GM19035 (cell line): Measurements from ENCODE around the gene CPHXL.

ENCODE experiments used
- ATAC-seq: cut with Tn5 transposase; IDR thresholded peaks from one replicate; pipeline ENCODE4 v1.9.1; 2021; ENCODE audit not compliant: unreplicated experiment

Gene CPHXL

DNA sequence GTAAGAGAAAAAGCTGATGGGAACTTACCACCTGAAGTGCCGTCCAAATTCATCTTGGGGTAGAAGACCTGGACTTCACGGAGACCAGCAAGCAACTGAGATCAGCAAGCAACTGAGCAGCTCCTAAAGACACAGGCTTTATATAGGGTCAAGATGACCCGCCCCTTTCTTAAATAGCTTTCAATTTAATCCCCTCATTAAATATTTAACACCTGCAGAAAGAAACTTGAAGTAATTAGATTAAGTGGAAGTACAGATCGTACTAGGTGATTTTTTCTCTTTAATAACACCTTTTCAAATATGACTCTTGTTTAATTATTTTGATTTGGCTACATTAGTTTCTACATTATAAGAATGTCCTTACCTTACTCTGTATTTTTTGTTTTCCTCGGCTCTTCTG is at the start of gene CPHXL:
CPHXL (minus strand) TSS at position 101 of the 400 bp plus-strand sequence; CDS start at position 53, 48 bp downstream.
- no peak for ATAC-seq

DNA sequence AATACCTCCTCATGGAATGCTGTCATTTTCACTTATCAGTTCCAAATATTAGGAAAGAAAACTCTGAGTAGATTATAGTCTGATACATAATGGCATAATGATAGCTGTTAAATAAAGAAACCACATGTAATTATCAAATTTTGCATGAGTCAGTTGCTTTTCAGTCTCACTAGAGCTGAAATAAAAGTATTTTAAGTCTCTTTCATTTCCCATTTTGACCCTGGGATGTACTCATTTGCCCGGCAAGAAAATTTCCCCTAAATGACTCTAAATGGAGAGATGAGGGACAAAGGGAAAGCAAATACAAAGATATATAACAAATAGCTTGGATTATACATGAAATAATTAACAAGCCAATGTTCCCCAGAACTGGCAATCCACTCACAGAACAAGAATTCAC is 47.9 kb upstream of the CPHXL start:
- no peak for ATAC-seq

DNA sequence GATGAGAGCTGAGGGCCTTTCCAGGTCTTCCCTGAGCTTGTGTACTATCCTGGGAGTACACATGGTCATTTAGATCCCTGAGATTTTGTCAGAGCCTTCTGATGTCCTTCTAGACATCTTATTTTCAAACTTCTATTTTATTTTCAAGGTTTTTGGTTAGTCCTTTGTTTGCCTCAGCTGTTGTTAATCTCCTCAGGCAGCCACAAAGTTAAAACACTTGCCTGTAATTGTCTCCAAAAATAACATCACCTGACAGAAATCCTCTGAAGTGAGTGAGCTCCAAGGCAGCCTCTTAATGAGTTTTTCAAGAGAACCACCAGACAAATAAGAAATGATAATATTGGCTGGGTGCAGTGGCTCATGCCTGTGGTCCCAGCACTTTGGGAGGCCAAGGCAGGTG is 43.8 kb upstream of the CPHXL start:
- ATAC-seq = no peak

DNA sequence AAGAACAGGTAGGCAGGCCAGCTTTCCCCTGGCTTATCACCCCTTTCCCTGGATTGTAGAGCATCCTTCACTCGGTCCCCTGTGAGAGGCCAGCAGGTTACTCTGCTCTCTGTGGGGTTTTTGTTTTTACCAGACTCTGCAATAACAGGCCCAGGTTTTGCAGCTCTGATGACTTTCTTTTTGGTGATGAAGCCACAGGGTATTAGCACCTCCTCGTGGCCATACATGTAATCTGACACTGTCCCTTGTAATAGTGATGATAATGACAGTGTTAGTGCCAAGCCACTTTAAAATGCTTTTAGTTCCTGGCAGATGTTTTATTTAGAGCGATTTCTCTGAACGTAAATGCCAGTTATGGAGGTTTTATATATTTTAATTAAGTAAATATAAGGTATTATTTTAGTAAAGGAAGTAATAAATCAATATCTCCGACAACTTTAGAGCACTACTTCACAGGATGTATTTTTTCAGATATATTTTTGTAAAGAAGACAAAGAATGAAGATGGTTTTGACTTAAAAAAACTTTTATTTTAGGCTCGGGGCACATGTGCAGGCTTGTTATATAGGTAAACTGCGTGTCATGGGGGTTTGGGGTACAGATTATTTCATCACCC is 38.0 kb upstream of the CPHXL start:
- ATAC-seq = peak; percentile 88

DNA sequence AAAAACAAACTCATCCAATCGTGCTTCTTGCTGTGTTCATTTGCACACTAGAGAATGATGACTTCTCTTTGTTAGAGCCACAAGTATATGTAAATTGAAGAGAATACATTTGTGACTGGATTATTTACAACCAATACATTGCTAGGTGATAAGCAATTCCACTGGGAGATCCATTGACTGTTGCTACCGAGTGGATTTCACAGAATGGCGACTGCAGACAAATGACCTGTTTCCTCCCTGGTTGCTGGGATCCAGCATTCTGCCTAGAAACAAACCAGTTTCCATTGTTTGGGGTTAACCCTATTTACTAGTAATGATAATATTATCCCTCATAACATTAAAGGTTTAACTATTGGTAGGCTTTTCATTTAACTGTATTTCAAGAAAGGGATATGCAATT is 36.9 kb upstream of the CPHXL start:
- ATAC-seq = no peak

DNA sequence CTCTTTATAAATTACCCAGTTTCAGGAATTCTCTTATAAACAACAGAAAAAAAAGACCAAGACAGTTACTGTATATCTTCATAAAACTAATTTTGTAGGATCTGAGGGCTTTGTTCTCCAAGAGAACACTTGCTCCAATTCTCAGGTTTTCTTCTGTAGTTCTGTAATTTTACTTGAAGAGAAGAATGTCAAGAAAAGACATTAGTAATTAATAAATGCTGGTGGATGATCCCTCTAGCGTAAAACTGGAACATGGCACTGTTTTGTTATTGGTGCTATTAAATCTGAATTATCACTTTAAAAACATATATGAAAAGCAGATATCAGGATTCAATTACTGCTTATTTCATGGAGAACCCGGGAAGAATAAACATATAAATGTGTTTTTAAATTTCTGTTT is 36.5 kb upstream of the CPHXL start:
- no peak for ATAC-seq

DNA sequence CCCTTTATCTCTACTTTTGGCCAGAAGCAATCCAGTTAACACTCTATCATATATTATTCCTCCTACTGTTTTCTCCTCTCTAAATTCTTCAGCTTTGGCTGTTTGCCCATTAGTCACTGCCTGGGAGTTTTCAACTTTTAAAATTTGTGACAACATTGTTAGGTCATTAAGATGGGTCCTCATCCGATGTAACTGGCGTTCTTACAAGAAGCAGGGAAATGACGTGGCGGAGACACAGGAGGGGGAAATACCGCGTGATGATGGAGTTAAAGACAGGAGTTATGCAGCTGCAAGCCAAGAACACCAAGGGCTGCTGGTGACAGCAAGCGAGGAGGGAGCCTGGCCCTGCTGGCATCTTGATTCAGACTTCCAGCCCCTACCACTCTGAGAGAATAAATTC is 34.8 kb upstream of the CPHXL start:
- ATAC-seq = peak; percentile 49

DNA sequence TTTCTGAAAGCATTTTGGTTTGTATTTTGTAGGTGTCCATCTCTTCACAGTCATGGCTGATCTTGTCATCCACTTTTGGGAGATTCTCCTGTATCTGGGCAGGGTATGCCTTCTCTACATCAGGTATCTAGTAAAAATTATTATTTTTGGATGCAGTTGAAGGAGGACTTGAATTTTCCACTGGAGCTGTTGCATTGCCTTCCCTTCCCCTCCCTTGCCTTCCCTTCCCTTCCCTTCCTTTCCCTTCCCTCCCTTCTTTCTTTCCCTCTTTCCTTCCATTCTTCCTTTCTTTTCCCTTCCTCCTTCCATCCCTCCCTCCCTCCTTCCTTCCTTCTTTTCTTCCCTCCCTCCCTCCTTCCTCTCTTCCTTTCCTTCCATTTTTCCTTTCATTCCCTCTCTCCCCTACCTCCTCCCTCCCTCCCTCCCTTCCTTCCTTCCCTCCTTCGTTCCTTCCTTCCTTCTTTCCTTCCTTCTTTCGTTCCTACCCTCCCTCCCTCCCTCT is 33.8 kb upstream of the CPHXL start:
- ATAC-seq = no peak

DNA sequence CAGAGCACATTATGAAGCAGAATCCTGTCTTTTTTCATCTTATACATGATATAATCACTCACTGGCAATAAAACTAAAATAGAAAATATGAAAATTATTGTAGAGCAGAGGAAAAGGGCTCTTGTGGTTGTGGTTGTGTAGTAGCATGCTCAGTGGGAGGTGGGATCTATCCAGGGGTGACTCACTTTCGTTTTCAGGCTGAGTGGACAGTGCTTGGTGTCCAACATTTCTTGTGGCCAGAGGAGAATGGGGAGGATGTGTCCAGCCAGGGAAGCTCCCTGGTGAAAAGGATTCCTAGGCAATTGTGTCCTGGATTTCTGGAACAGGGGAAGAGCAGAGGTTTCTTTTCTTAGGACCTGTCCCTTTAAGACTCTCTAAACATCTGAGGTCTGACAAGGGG is 31.9 kb upstream of the CPHXL start:
- peak; percentile 34 for ATAC-seq

DNA sequence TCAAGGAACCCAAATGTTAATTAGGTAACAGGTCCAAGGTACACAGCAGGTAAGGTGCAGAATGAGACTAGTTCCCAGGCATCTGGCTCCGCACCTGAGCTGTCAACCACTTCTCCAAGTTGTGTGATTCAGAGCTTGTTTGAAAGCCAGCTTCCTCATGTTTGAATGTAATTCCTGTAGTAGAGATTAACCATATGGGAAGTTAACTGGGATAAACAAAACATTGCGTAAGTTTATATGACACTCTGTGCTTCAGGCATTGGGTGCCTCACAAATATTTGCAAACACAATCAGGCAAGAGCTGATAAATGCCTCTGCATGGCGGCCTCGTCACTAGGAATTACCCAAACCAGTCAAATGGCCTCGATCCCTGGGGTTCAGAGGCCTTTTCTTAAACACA is 27.9 kb upstream of the CPHXL start:
- no peak for ATAC-seq

DNA sequence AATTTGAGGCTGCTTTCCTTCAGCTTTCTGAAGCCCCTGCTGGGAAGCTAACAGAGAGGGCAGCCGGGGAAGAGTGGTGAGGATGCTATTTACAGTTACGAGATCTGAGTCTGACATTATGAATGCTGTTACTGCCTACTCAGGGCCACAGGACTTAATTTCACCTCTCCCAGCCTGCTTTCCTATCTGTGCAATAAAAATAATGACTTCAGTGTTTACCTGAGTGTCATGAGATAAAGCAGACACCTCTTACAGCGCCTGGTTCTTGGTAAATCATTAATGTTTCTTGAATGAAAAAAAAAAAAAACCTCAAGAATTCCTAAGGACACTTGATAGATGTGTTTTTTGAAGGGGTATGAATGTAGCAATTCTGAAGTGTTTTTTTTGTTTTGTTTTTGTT is 24.2 kb upstream of the CPHXL start:
- ATAC-seq = no peak

DNA sequence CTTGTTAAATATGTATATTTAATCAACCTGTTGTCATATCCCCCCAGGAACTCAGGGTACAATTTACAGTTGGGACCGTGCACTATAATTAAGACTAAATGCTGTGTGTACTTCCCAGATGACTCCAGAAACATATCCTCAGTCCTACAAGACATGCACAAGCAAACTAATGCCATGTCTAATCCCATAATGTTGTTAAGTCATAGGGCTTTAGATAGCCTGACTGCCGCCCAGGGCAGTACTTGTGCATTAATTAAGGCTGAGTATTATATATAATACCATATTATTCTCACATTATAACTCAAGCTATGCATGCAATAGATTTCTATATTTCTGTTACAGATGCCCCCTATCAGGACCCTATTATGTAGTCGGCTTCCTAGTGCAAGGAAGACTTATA is 20.1 kb upstream of the CPHXL start:
- no peak for ATAC-seq

DNA sequence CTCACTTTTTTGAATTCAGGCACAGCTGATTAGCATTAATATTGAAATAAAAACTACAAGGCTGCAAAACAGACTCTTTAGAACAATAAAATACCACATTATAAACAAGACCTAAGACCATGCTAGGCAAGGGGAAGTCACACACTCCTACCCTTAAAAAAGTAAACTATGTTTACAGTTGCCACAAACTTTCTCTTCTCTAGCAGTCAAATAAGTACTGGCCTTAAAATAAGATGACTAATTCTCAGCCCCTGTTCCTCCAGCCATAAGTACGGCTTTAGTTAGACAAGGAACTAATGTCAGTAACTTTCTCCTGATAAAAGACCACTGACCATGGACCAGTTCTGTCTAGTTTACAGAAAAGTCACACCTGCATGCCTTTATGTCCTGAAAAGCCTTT is 19.5 kb upstream of the CPHXL start:
- ATAC-seq = no peak

DNA sequence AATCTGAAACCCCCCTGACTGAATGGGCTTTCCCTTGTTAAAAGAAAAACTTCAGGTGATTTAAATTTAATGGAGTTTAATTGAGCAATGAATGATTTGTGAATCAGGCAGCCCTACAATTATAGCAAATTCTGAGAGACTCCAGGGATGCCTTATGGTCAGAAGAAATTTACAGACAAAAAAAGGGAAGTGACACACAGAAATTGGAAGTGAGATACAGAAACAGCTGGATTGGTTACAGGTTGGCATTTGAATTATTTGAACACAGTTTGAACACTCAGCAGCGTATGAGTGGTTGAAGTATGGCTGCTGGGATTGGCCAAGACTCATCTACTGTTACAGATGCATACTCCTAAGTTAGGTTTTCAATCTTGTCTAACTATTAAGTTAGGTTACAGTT is 19.0 kb upstream of the CPHXL start:
- no peak for ATAC-seq

DNA sequence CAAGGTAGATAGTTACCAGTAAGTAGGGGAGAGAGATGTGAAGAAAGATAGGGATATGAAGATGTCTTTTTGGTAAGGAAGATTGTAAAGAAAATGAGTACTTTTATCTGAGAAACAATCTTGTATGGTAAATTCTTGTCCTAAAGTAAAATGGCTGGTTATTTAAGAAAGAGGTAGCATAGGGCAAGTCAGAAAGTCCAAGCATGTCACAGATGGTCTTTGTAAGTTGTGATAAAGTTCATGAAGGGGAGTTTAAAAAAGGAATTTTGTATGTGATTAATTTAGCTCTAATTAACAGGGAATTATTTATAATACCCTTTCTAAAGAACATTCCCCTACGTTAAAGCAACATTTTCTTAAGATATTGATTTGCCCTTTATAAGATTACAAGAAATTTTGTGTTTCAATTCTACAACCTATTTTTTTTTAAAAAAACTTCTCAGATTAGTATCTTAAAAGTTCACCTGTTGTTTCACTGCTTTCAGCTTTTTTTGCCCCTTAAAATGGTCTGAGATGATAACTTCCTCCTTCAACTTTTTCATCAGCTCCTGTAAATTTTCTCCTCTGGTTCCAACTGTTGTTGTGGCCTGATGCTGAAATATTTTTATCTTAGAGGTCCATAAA is 16.2 kb upstream of the CPHXL start:
- ATAC-seq = no peak

DNA sequence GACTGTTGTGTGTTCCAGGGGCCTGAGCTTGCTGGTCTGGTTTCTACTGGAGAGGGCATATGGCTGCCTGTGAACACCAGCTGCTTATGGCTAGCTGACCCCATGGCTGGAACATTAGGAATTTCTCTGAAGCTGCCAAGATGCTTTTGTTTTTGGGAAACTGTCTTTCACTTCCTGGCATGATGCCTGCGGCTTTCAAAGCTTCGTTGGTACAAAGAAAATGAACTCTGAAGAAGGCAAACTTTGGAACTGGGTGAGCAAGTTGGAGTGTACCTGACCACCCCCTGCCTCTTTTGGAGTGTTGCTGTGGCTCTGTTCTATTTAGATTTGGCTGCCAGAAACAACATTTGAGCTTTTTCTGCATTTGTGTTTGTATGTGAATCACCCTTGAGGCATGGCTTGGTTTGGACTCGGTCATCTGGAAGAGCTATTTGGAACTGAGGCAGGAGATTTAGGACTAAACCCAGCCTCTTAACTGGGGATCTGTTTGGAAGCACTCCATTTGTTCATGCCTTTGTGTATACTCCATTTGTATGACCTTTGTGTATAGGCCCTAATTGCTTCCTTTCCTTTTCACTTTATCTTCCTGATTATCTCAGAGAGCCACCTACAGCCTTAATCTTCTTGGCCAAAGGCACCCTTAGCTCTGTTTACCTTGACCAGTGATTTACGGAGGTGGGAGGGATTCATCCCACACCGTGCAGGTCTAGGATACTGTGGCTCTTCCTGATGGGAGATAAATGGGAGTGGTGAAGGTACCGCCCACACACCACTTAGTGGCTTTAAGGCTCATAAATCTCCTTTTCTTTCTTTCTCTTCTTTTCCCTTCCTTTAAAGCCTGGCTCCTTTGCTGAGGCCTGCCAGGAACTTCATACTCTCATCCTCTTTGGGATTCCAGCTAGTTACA is 7.3 kb upstream of the CPHXL start:
- ATAC-seq = no peak

DNA sequence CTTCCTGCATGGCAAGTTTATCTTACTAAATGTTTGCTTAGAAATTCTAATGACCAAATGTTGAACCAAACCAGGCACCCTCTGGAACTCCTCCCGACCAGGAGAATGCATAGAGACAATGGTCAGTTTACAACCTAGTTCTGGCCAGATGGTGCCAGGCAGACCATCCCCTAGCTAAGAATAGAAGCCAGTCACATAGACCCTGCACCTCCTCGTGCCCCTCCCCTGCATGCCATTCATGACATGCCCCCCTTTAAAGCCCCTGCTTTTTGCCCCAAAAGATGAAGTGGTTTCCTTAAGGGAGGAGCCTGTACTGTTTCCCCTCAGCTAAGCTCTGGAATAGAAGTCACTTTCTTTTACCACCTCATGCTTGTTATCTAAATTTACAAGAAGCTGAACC is 6.6 kb upstream of the CPHXL start:
- ATAC-seq = no peak

DNA sequence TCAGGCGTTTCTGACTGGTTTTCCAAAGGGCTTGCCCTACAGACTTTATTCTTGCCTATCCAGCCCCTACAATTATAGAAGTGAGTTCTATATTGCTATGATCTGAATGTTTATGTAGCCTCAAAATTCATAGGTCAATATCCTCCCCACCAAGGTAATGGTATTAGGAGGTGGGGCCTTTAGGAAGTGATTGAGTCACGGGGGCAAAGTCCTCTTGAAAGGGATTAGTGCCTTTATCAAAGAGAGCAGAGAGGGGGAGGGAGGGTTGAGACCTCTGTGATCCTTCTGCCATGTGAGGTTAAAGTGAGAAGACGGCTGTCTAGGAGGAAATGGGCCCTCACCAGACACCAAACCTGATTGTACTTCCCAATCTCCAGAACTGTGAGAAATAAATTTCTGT is 931 bp upstream of the CPHXL start:
- ATAC-seq = no peak

DNA sequence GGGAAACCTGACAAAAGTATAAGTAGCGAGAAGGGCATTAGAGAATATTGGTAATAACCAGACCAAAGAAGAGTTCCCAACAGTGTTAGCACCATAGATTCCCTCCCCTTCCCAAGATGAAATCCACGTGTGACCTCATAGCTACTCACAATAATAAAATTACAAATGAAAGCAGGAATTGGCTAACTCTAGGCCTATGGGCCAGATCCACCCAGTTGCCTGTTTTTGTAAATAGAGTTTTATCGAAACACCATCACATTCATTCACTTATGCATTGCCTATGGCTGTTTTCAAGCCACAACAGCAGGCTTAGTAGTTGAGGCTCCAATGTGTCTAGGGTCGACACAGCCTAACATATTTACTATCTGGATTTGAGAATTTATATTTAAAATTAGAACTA is 7.8 kb downstream of the CPHXL start:
- ATAC-seq = no peak

DNA sequence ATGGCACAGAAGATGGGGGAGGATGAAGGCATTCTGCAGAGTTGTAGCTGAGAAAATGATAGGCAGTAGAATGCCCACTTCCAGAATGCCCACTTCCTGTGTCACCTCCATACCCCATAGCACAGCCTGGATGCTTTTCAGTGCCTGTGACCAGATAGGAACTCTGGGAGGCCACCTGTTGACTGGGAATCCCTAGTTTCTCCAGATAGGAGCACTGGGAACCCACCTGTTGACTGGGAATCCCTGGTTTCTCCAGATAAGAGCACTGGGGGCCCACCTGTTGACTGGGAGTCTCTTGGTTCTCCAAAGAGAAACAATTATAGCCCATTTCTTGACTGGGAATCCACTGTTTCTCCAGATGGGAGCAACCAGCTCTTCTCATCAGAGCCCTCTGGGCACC is 11.6 kb downstream of the CPHXL start:
- ATAC-seq = no peak

DNA sequence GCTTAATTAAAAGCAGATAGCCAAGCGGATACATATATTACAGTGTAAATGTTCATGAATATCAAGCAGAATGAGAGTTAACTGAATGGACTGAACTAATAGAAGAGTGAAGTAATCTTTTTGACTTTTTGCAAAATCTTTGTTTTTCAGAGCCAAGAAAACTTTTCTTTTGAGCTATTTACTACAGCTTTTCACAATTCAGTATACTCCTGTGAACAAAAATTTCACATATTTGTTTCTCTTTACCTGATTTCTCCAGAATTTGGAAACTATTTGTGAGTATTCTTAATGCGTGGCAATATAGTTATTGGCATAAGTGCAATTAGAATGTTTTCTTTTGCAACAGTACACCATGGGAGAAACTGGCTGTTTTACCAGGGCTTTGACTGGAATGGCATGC is 15.9 kb downstream of the CPHXL start:
- no peak for ATAC-seq

DNA sequence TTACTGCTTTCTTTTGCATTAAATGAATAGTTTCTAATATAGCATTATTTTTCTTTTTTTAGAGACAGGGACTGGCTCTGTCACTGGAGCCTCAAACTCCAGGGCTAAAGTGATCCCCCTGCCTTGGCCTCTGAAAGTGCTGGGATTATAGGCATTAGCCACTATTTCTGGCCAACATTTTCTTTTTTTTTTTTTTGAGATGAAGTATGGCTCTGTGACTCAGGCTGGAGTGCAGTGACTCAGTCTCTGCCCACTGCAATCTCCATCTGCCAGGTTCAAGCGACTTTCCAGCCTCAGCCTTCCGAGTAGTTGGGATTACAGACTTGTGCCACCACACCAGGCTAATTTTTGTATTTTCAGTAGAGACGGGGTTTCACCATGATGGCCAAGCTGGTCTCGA is 23.0 kb downstream of the CPHXL start:
- no peak for ATAC-seq
